Stimulated activated CD4-positive, alpha-beta T cell treated with anti-CD3 and anti-CD28 coated beads, Interleukin-2, amount 100 ng/mL, for 48 hours (primary cell): Measurements from ENCODE around the gene CDC45.

ENCODE experiments used
- DNase-seq, 2 donors: peaks; one replicate each; pipeline ENCODE4 v3.0.0-alpha.2; 2020

CDC45 gene

DNA sequence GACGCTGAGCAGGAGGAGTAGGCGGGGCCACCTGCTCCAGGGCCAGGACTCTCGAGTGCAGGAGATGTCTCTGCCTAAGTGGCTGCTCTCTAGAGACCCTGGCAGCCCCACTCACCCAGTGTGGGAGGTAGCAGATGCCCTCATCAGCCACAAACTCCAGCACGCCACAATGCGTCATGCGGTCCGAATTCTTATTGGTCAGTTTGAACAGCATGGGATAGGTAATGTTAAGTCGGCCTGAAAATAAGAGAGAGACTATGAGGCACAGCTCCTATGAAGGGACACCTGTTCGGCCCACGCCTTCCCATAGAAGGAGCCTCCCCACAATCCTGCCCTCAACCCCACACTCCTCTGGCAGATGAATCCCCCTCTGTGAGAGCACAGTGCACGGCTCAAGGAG lies 8.1 kb upstream of the CDC45 start:
- DNase-seq, result no peak

DNA sequence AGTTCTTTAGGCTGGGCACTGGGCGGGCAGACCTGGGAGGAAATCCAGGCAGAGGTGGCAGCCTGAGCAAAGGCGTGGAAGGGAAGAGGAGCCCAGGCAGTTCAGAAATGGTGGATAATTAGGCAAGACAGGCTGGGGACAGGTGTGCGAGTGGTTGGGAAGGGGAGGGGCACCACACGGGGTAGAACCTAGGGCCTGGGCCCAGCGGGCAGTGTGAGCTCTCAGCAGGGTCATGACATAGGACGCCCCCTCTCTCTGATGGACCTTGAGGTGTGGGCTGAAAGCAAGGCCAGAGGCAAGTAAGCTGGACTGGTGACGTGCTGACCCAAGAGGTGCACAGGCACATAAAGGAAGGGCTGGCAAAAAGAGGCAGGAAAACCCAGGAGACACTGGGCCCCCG lies 7.5 kb upstream of the CDC45 start:
- no peak for DNase-seq

DNA sequence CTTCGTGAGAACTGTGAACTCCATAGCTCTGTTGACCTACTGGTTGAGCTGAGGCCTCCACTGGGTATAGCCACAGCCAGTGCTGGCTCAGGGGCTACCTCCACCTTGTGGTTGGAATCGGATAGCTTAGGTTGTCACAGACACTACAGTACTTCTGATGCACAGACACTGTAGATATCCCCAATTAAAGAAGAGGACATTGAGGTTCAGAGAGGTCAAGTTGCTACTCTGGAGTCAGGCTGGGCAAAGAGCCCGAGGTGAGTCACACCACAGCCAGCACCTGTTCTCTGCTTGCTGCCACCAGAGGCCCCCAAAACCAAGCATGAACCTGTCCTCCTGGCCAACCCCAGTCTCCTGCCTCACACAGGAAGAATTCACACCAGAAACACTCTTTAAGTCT lies 6.1 kb upstream of the CDC45 start:
- DNase-seq, result no peak

DNA sequence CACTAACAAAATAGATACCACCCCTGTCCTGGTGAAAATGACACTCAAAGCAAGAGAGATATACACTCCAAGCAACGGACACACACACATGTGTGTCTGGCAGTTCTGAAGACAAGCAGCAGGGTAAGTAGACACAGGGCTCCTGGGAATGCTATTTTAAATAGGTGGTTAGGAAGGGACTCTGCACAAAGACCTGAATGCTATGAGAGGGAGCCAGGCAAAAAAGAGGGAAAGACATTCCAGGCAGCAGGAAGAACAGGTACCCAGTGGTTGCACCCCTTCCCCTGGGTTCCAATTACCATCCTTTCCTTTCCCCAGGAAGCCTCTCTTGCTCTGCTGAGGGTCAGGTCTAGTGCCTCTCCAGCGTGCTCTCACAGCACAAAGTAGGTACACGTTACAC lies 3.7 kb upstream of the CDC45 start:
- DNase-seq, result no peak

DNA sequence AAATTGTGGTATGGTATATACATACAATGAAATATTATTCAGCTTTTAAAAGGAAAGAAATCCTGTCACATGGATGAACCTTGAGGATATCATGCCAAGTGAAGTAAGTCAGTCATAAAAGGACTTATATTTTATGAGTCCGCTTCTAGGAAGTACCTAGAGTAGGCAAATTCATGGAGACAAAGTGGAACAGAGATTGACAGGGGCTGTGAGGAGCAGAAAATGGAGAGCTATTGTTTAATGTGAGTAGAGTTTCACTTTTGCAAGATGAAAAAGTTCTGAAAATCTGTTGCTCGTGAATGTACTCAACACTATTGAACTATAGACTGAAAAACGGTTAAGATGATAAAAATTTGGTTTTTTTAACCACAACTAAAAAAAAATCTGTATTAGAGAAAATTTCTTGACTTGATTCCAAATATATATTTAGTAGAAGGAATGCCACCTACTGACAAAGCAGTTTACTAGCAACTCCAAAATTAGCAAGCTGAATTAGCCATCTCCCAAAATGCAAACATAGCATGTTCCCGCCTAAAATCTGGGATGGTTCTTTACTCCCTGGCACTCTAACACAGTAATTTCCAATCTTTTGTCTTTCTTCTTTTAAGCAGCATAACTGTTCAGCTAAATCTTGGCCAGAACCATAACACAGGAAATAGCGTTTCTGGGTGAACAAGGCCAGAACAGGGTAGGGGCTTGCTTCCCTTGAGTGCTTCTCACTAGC lies 2.2 kb upstream of the CDC45 start:
- DNase-seq, result no peak

DNA sequence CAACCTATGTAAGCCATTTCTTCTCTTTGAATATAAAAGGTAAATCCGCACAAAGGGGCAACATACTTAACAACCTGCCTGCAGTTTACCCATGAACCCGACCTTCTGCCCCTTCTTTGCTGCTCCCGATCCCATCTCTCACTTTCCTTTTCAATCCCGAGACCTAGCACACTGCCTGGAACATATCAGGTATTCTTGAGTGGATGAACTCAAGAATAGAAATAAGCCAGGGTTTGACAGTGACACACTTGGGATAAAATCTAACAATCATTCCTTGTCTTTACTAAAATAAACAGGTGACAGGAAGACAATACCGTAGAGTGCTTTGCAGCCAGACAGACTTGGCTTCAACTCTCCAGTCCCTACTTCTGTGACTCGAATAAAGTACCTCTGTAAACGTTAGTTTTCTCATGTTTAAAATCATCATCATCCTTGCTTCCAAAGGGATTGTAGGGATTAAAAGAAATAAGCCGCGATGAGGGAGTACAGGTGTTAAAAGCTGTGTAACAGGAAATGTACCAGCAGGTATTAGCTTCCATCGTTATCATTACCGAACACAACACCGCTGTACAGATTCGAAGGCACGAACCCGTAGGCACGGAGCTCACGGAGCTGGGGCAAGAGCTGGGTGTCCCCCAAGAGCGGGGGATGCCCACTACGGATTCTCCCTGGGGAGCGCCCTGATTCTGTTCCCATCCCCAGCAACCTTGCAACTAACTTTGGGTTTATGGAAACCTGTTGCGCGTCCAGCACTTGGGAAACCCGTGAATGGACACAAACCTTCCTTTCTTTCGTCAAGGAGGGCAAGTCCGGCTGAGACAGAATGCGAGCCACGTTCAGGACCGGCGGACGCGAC lies 1.4 kb upstream of the CDC45 start:
- DNase-seq, result no peak

DNA sequence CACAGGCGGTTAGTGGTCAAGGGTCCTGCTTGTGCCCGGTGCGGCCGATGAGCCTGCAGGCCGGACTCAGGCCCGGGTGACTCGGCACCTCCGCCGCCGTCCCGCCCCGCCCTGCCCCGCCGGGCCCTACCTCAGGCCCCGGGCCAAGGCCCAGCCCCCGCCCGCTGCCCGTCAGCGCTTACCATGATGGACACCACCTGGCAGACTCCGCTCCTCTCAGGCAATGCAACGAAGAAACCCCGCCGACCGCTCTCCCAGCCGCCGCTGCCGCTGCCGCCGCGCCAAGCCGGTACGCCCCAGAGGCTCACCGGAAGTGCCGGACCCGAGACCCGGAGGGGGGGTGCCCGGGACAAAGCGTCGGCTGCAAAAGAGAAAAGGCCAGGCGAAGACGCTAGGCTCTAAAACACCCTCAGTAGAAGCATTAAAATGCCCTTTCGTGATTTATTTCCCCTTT lies 792 bp upstream of the CDC45 start, which contains the start of gene UFD1:
Gene UFD1 (minus strand): TSS at position 293 of the 454 bp plus-strand sequence. CDS start 108 bp downstream, at position 185.
- DNase-seq, result peak; percentile 68 to 75

DNA sequence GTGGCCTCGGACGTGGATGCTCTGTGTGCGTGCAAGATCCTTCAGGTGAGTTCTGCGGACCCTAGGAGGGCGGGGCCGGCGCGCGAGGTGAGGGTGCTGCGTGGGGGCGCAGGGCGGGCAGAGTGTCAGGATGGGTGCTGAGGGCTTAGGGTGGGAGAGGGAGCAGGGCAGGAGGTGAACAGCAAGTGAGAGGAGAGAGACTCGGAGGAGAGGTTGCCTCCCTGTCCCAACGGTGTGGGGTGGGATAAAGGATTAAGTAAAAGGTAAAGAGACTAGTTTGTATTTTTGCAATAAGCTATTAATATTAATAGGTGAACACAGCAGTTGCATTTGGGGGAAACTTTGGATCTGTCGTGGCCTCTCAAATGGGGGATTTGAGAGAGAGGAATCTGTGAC lies 451 bp downstream of the CDC45 start:
- DNase-seq, result no peak

DNA sequence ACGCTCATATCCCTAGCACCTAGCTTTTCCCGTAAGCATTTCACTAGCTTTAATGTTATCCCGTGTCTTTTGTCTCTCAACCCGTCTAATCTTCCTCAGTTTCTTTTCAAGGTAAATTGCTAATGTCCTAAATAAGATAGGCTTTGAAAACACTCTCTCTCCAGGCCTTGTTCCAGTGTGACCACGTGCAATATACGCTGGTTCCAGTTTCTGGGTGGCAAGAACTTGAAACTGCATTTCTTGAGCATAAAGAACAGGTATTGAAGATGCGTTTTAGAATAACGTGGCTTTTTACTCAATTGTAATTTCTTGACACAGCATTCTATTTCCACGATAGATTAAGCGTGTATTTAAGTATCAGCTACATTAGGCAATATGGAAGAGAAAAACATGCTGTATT lies 1.1 kb downstream of the CDC45 start:
- DNase-seq, result no peak

DNA sequence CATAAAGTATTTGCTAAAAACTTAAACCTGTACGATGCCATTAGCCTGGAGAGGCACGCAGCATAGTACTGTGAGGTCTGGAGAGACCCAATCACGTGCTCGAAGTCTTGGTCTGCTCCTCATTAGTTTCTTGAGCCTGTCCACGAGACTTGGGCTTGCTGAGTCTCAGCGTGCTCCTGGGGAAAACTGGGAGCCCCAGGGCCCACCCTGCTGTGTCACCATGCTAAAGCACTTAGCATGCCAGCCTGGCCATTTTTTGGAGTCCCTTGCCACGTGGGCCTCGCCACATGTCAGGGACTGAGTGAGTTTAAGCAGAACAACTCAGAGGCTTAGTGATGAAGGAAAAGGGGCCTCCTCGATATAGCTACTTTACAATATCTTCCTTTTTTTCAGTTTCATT lies 2.6 kb downstream of the CDC45 start:
- no peak for DNase-seq

DNA sequence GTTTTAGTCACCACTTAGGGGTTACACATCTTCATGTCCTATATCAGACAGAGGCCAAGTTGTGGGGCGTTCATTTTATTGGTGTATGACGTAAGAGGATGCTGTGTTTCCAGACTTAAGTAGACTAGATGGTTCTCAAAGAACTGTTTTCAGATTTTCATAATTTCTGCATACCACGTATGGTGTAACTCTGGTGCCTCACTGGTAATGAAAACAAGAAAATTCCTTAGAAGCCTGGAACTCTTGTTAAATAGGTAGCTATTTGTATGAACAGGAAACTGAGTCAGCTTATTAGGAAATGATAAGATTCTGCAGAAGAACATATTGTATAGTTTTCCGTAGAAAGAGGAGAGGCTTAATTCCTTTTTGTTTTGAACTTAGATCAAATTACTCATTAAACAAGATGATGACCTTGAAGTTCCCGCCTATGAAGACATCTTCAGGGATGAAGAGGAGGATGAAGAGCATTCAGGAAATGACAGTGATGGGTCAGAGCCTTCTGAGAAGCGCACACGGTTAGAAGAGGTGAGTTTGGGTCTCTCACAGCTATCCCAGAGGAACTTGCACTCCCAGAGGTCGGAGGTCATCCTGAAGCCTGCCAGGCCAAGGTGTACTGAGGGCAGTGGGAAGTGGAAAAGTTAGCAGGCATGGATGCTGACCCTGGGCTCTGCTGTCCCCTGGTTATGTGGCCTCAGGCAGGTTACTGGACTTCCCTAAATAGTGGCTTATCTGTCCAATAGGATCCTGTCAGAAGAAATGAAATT lies 3.9 kb downstream of the CDC45 start:
- DNase-seq, result no peak

DNA sequence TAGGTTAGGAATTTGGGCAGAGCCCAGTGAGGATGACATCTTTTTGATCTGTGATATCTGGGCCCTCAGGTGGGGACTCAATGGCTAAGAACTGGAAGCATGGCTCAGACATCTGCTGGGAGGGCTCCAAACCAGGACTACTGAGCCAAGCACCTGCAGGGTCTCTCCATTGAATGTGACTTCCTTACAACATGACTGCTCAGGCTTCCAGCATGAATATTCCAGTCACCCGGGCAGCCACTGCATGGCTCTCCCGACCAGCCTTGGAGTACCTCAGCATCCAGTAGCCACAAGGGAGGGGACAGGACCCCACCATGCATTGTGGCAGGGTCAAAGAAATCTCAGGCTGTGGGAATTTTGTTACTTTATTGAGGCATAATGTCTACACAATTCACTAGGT lies 8.6 kb downstream of the CDC45 start:
- DNase-seq, result no peak

DNA sequence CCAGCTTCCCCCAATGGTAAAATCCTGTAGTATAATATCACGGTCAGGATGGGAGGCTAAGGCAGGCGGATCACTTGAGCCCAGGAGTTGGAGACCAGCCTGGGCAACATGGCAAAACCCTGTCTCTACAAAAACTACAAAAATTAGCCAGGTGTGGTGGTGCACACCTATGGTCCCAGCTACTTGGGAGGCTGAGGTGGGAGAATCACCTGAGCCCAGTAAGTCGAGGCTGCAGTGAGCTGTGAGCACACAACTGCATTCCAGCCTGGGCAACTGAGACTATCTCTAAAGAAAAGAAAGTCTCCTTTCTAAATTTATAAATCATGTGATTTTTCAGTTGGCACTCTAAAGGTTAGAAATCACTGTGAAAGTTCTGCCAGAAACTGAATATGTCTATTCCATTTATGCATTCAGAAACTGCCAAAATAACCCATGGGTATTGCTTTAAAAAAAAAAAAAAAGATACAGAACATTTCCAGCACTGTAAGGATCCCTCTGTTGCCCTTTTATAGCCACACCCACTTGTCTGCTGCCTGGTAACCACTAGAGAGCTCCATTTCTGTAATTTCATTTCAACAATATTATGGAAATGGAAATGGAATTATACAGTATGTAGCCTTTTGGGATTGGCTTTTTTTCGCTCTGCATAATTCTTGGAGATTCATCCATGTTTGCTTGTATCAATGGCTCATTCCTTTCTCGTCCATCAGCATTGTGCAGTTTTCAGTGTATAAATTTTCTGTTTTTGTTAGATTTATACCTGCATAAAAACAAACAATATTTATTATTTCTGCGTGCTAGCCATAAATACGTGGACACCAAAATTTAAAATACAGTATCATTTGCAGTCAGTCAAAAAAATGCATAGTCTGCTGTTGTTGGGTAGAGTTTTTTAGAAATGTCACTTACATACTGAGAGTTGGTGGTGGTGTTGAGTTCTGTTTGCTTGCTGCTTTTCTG lies 9.4 kb downstream of the CDC45 start:
- no peak for DNase-seq

DNA sequence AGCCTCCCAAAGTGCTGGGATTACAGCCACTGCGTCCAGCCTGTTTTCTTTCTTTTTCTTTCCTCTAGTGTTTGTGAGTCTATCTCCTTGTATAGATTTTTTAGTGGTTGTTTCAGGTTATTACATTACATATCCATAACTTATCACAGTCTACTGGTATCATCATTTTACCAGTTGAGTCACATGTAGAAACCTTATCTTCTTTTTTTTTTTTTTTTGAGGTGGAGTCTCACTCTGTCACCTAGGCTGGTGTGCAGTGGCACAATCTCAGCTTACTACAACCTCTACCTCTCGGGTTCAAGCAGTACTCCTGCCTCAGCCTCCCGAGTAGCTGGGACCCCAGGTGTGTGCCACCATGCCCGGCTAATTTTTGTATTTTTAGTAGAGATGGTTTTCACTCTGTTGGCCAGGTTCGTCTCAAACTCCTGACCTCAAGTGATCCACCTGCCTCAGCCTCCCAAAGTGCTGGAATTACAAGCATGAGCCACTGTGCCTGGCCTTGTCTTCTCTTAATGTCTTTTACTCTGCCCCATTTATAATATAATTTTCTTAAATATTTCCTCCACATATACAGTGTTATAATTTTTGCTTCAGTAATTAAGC lies 11.0 kb downstream of the CDC45 start:
- no peak for DNase-seq

DNA sequence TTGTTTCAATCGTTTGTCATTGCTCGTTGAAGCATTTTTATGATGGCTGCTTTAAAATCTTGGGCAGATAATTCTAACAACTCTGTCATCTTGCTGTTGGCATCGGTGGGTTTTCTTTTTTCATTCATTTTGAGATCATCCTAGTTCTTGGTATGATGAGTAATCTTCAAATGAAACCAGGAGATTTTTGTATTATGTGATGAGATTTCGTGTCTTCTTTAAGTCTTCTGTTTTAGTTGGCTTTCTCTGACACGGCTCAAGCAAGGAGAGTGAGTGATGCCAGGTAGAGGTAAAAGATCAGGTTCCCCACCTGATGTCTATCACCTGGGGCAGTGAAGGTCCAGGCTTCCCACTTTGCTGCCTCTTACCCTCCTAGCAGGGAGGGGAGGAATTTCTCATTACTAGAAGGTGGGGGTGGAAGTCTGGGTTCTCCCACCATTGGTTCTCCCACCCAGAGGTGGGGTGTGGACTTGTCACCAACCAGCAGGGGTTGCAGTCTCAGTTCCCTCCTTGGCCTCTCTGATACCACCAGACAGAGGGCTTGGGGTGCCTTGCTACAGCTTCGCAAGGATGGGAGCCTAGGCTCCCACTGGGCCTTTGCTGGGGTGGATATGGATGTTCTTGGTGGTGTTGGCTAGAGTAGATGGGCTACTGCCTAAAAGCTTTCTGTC lies 12.9 kb downstream of the CDC45 start:
- no peak for DNase-seq

DNA sequence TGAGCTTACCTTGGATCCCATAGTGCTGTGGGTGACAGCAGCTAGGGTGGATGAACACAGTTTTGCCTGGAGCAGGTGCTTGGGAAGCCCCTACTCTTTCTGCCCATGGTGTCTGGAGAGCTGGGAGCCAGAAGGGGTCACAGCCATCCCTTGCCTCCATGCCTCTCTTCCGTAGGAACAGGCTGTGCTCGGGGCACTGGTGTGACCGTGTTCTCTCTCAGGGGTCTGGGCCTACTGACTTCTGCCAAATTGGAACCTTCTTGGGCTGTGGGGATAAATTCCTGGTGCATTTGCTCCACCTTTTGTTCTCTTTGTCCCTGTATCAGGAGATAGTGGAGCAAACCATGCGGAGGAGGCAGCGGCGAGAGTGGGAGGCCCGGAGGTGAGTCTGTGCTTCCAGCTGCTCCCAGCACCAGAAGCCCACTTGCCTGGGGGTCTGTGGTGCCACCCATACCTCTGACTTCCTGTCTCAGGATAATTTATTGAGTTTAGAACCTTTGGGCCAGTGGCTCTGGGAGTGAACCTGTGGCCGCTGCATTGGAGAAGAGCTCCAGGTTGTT lies 14.4 kb downstream of the CDC45 start:
- no peak for DNase-seq

DNA sequence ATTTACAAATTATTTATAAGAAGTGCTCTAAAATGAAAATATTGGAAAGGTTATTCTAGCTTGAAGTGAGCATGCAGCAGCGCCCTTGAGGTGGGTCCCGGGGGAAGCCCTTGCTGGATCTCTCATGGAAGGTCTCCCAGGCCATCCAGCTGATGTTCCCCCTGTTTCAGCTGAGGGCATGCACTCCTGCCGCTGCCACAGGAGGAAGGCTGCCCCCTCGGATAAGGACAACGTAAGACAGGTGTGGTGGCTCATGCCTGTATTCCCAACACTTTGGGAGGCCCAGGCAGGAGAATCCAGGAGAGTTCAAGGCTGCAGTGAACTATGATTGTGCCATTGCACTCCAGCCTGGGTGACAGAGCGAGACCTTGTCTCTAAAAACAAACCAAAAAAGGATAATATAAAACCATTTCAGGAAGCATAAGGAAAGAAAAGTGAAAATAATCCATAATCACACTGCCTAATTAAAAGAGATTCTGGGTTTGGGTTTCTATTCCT lies 15.0 kb downstream of the CDC45 start:
- no peak for DNase-seq

DNA sequence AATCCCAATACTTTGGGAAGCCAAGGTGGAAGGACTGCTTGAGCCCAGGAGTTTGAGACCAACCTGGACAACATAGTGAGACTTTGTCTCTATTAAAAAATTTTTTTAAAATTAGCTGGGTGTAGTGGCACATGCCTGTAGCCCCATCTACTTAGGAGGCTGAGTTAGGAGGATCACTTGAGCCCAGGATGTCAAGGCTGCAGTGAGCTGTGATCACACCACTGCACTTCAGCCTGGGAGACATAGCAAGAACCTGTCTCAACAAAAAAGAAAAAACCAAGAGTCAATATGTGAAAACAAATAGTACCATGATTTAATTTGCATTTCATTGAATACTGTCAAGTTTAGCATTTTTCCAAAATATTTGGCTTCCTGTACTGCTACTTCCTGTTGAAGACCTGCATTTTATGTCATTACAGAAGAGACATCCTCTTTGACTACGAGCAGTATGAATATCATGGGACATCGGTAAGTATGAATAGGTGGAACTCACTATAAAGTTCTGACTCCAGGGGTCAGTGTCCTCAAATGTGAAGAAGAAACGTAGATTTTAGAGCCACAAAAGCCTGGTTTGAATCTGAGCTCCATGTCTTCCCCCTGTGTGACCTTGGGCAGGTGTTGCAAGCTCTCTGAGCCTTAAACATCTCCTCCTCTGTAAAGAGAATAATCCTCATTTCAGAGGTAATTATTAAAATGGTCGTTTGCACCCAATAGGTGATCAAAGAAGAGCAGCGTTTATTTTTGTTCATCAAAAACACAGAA lies 16.0 kb downstream of the CDC45 start:
- DNase-seq, result no peak

DNA sequence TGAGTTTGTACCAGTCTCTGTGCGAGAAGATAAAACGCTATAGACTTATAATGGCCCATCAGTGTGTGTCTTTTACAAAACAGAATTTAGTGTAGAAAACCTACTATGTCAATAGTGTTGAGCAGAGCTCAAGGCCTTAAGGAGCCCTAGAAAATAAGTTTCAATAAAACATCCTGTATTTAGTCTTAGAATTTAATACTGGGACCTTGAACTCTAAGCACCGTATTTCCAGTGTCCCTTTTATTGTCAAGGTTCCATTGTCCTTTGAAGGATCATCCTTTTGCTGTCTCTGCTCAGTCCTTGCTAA lies 16.6 kb downstream of the CDC45 start:
- no peak for DNase-seq

DNA sequence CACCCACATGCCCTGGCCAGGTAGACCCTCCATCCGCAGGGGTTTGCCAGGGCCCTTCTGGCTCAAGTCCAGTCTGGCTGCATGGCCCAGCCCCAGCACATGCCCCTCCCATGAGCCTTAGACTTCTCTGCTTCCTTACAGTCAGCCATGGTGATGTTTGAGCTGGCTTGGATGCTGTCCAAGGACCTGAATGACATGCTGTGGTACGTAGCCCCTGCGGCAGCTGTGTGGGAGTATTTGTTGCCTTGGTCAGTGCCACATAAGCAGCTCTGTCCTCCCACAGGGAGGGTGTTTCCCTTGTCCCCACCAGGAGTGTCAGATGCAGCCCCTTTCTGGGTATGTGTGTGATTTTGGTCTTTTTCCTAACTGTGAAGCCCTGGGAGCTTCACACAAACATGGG lies 17.5 kb downstream of the CDC45 start:
- no peak for DNase-seq
